HG03095 (cell line): Measurements from ENCODE around the gene TMEM45B.
"Not testable (repeated sequence)": the region's sequence is repeated elsewhere in the genome, so short reads cannot be mapped to it uniquely, and the experiment has no call there.

ENCODE experiments used
- ATAC-seq: cut with Tn5 transposase; IDR thresholded peaks from one replicate; pipeline ENCODE4 v1.9.1; 2021; ENCODE audit warnings: moderate library complexity; ENCODE audit not compliant: unreplicated experiment

The TMEM45B gene

DNA sequence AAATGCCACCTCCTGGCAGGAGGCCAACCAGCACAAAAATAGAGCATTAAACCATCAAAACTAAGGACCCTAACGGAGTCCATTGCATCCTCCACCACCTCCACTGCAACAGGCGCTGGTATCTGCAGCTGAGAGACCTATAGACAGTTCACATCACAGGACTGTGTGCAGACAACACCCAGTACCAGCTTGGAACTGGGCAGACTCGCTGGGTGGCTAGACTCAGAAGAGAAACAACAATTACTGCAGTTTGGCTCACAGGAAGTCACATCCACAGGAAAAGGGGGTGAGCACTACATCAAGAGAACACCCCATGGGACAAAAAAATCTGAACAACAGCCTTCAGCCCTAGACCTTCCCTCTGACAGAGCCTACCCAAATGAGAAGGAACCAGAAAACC, 11.6 kb upstream of the TMEM45B start:
- ATAC-seq = no peak

GRCh38 chr11:129808241-129808640, 7.4 kb upstream of the TMEM45B start:
- ATAC-seq = not testable (repeated sequence)

GRCh38 chr11:129813231-129813791, 2.3 kb upstream of the TMEM45B start:
- ATAC-seq = no peak

- no peak for ATAC-seq
These were observed 1.2 kb upstream of the TMEM45B start for GRCh38 chr11:129814244-129815014.

- no peak for ATAC-seq
These were observed 1.9 kb downstream of the TMEM45B start for GRCh38 chr11:129817534-129818051.

DNA sequence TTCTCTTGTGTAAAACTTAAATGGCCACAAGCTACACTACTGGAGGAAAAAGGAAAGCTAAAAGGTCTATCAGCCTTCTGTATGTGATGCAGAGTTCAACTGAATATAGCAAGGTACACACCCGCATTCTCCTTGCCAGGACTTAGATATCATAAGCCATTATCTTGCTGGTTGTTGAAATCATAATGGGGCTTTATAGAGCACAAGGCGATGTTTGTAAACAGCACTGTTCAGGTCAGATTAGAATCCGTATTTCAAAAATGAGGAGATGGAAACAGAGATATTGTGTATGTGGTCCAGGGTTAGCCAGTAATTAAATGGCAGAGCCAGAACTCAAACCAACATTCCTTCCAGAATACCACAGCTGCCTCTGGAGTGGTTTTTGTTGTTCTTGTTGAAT, 2.6 kb downstream of the TMEM45B start:
- not testable (repeated sequence) for ATAC-seq

GRCh38 chr11:129819237-129819636, 3.6 kb downstream of the TMEM45B start:
- no peak for ATAC-seq

GRCh38 chr11:129820228-129820627, 4.6 kb downstream of the TMEM45B start:
- ATAC-seq = not testable (repeated sequence)

GRCh38 chr11:129823281-129823680, 7.6 kb downstream of the TMEM45B start:
- not testable (repeated sequence) for ATAC-seq

- ATAC-seq = not testable (repeated sequence)
These were observed 8.2 kb downstream of the TMEM45B start for GRCh38 chr11:129823799-129824198.

DNA sequence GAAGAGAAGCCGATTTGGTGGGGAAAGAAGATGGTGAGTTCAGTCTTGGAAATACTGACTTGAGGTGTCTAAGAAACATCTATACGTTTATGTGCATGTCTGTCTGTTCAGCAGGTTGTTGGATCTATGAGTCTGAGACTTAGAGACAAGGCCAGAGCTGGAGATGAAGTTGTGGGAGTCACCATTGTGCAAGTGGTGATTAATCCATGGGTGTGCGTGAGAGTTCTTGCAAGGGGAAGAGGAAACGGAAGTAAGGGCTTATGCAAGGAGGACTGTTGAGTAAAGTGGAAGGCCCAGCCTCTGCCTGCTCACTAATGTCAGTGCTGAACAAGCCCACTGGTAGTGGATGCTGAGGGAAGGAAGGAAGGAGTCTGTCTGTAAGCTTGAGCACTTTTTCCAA, 9.7 kb downstream of the TMEM45B start:
- no peak for ATAC-seq

DNA sequence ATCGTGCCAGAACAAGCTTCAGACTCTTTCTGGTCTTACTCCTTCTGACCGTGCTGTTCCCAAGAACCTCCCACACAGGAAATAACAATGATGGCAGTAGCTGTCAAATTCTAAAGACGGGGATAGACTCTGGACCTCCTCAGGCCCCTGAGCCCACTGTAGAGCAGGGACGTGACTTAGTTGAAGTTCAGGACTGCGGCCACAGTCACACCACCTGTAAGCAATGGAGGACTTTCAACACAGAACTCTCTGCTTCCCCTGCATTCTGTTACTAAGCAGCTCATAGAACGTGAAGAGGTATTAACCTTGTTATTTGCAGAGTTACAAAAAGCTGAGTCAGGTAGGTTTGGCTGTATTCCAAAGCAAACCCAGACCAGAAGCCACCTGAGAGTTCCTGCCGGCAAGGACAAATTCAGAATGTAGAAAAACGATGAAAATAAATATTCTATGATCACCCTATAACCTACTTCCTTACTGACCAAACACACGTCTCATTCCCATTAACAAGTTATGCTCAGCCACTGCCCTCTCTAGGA, 12.7 kb downstream of the TMEM45B start:
- no peak for ATAC-seq

DNA sequence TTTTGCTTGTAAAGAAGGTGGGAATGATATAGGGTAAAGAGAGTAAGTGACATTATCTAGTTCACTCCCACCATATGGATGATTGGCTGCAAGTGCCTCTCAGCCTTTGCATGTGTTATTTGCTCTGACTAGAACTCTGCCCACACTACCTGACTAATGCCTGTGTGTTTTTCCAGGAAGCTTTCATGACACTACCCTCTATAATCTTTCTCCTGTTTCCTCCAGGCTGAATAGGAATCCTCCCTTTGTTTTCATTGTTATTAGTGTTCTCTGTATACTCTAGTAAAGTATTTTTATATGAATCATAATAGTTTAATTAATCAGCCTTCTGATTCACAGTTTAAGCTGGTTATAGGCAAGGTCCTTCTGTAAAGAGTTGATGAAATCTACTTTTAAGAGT, 13.8 kb downstream of the TMEM45B start:
- ATAC-seq = not testable (repeated sequence)

- not testable (repeated sequence) for ATAC-seq
These were observed 15.6 kb downstream of the TMEM45B start for GRCh38 chr11:129831227-129831626.

DNA sequence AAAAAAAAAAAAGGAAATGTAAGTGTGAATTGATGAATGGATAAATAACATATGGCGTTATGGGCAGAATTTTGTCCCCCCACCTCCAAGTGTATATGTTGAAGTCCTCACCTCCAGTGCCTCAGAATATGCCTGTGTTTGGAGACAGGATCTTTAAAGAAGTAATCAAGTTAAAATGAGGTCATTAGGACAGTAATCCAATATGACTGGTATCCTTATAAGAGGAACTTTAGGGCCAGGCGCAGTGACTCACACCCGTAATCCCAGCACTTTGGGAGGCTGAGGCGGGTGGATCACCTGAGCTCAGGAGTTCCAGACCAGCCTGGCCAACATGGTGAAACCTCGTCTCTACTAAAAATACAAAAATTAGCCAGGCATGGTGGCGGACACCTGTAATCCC, 17.6 kb downstream of the TMEM45B start:
- not testable (repeated sequence) for ATAC-seq

- not testable (repeated sequence) for ATAC-seq
These were observed 20.8 kb downstream of the TMEM45B start for GRCh38 chr11:129836423-129836891.

- no peak for ATAC-seq
These were observed 21.3 kb downstream of the TMEM45B start for GRCh38 chr11:129836979-129837378.

- no peak for ATAC-seq
These were observed 24.6 kb downstream of the TMEM45B start for GRCh38 chr11:129840236-129840635.

DNA sequence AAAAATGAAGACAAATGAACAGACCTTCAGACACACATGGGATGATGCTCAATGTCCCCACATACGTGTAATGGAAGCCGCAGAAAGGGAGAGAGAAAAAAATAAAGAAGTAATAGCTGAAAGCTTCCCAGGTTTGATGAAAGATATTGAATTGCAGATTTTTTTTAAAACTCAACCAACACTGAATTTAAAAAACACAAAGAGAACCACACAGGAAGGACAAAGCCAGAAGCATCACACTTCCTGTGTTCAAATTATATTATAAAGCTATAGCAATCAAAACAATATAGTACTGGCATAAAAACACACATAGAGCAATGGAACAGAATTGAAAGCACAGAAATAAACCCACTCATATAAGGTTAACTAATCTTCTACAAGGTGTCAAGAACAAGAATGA, 26.5 kb downstream of the TMEM45B start:
- ATAC-seq = no peak

DNA sequence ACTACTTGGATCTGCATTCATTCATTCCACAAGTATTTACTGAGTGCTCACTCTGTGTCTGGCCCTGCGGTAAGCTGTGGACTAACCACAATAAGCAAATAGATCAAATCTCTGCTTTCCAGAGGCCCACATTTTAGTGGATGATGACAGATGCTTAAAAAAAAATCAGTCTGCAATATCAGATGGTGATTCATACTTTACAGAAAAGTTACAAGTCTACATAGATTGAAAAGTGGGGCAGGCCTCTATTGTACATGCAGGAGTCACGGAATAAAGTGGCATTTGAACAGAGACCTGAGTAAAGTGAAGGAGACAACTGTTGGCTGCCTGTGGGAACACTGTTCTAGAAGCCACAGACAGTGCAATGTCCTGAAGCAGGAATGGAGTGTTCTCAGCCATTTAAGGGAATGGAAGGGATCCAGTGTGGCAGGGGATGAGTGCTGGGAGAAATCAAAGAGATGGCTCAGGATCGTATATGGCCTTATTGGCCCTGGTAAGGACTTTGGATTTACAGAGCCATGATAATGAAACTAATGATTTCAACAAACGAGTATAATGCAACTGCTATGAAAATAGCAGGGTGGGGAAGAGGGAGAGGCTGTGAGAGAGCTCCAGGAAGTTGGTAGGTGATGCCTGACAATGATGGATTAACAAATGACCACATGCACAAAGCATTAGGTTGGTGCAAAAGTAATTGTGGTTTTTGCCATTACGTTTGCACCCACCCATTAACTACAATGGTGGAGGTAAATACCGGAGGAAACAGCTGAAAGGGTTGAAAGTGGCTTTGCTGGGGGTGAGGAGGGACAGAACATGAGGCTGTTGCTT, 31.1 kb downstream of the TMEM45B start:
- no peak for ATAC-seq

GRCh38 chr11:129847361-129847760, 31.7 kb downstream of the TMEM45B start:
- not testable (repeated sequence) for ATAC-seq
